Measurements from ENCODE around the gene KIAA0825.

KIAA0825 gene

DNA sequence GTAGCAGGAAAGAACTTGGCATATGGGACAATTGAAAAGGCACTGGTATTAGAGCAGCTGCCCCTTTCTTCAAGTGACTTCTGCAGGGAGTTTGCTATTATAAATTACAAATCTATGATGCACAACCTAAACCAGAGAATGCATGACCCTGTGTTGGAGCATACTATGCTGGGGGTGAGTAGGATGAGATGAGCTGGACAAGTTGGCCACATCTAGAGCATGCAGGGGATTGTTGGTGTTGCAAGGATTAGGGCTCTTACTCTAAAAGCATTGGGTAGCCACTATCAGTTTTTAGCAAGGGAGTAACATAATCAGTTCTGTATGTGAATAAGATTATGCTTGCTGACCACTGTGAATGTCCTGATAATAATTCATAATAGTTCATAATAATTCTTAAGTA is 186.7 kb downstream of the KIAA0825 start:
- no peak for DNase-seq (ENCODE audit: low spot score)

DNA sequence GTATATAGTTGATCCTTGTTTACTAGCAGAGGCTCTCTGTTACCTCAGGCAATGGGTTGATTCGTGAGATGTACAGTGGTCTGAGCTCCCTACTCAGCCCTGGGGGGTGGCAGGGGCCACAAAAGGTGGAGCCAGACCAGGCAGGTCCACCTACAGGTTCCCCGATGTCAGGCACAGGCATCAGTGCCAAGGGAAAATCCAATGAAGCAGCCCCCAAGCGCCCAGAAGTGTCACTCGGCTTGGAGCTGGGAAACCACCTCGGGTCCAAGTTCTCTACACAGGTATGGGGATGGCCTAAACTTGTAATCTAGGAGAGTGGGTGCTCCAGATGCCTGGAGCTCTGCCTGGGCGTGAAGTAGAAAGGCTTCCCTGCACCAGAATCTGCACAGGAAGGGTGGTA is 188.8 kb downstream of the KIAA0825 start:
- no peak for DNase-seq (ENCODE audit: low spot score)

DNA sequence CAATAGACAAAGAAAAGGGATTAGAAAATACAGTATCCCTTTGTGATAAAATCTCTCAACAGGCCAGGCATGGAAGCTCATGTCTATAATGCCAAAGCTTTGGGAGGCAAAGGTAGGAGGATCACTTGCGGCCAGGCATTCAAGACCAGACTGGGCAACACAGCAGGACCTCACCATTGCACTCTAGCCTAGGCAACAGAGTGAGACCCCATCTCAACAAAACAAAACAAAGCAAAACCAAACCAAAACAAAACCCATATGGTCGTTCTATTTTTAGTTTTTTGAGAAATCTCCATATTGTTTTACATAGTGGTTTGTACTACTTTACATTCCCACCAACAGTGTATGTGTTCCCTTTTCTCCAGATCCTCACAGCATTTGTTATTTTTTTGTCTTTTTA is 193.0 kb downstream of the KIAA0825 start:
- no peak for DNase-seq (ENCODE audit: low spot score)

DNA sequence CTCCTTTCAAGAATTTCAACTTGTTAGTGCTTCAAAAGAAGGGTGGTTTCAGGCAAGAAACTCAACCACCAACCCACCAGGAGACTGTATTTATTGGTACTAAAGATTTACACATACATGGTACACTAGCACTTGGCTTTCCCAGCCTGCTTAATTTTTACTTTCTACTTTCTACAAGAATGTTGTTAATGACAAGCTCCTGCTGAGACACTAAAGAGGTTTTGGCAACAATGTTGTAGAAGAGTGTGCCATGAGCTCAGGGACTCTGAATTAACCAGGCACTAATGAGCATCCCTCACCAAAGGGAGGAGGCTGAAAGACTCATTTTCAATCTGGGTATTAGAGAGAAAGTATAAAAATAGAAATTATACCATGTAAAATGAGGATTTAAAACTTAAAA is 195.0 kb downstream of the KIAA0825 start:
- DNase-seq (ENCODE audit: low spot score): no peak

DNA sequence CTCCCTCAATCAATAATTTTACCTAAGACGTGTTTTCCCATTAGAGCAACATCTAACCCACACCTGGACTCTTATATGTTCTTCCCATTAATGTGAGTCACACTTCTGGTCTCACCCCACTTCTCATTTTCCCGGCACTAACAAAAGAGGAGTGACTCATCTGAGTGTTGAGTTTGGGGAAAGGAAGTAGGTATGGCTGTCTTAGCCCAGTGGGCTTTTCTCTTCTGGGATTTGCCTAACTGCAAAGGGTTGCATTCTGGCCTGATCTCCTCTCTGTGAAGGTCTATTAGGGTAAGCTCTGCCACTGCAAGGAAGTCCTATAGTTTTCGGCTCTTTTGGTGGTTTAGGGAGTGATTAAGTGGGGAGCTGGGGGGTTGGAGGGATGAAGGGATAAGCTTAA is 195.6 kb downstream of the KIAA0825 start:
- no peak for DNase-seq (ENCODE audit: low spot score)

DNA sequence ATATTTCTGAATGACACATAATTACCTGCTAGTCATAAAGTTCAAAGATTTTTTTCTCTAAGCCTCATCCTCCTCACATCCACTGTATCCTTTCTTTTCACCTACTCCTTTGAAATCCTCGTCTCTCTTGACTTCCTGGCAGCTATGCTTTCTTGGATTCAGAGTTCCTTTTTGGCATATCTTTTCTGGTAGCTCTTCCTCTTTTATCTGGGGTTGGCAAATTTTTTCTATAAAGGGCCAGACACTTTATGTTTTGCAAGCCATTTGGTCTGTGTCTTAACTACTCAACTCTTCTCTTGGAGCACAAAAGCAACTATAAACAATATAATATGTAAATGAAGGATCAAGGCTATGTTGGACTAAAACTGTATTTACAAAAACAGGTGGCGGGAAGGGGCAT is 197.5 kb downstream of the KIAA0825 start:
- no peak for DNase-seq (ENCODE audit: low spot score)

DNA sequence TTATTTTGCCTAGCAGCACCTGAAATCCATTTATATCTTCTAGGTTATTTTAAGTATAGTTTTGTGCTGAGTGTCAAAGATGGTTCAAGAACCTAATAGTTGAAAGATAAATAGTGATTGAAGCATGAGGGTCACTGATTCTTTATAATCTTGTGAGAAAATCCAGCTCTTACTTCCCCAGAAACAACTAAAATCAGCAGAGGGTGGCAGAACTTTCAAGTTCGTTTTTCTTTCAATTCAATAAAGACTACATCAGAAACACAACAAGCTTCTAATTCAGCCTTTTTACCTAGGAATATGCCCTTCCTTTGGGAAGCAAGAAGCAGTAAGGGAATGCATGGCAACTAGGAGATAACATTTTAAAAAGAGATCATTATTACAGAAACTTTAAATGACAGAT is 202.6 kb downstream of the KIAA0825 start:
- no peak for DNase-seq (ENCODE audit: low spot score)

DNA sequence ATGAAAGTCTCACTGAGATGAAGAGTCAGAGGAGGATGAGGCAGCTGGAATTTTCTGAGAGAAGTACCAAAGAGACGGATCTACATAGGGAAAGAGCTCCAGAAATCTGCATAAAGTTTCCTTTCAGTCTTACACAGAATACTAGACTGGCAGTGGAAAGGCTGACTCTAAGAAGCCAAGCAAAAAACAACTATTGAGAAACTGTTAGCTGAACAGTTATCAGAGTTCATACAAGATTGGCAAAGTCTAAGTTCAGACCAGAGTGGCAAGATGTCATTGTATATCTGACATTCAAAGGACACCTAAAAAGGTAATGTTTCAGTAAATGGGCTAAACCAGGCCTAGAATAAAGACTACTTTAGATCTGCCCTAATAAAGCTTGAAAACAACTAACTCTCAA is 209.0 kb downstream of the KIAA0825 start:
- DNase-seq (ENCODE audit: low spot score): no peak

DNA sequence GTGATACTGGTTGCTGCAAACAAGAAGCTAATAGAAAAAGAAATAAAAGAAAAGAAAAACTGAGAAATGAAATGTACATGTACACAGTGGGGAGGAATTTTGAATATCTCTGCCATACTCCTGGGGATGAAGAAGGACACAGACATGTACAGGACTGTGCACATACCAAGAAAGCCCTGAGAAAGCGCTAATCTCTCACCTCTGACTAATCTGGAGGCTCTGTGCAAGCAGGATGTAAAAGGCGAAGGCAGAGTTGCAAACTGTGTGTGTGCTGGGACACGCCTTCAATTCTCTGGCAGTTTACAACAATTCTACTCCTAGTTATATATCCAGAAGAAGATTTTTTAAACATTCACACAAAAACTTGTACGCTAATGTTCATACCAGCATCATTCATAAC is 211.4 kb downstream of the KIAA0825 start:
- DNase-seq (ENCODE audit: low spot score): no peak

DNA sequence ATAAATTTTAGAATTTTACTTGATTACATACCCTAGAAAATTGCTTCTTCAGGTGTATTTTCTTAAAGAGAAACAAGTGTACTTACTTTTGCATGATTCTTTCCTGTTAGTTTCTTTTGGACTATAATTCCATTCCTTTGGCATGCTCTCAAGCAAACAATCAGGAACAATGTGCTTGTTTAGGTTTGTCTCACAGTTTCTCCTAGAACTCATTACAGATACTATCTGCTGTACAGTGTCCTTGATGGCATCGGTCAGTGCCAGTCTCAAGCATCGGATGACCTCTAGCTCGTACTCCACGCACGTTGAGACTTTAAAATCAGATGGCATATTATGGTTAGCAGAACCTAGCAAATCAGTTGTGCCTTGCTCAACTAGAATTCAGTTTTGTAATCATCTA is 214.9 kb downstream of the KIAA0825 start:
- no peak for DNase-seq (ENCODE audit: low spot score)

DNA sequence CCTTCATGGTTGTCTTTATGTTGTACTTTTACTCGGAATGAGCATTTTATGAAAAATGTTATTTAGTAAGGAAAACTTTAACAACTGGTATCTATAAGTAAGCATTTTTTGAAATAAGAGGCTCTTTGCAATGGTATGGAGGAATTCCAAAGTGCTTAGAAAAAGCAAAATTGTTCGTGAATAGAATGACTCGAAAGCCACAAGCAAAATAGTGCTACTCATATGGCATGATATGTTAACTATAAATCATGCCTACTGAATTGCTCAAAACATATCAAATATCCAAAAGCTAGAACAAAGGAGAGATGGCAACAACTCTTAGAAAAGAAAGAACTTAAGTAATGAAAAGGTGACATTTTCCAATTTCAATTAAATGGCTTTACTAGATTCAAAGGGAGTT is 216.3 kb downstream of the KIAA0825 start:
- no peak for DNase-seq (ENCODE audit: low spot score)

DNA sequence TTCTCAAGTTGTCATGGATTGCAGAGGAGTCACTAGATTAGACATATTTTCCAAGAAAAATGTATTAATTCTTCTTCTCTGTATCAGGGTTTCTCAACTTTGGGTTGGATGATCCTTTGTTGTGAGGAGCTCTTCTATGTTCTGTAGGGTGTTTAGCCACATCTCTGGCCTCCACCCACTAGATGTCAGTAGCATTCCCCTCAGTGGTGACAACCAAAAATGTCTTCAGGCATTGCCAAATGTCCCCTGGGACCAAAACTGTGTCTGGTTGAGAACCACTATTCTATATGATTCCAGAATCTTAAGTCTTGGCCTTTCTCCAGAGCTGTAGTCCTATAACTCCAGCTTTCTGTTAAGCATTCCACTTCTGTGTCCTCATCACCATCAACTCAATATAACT is 220.9 kb downstream of the KIAA0825 start:
- no peak for DNase-seq (ENCODE audit: low spot score)

DNA sequence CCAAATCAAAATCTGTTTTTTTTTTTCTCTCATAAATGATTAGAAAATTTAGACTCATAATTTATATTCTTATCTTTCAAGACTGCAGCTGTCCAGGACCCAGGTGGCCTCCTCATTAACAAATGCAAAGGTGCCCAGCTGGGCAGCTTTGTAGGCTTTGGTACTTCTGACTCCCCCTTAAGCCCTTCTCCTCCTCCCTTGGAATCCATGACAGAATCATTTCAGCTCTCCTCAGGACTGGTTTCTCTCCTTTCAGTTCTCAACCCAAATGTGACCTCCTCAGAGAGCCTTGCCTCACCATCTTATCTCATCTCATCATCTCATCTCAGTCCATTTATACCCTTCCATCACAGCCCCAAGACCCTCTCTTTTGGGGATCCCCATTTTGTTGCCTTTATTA is 221.7 kb downstream of the KIAA0825 start:
- DNase-seq (ENCODE audit: low spot score): no peak

DNA sequence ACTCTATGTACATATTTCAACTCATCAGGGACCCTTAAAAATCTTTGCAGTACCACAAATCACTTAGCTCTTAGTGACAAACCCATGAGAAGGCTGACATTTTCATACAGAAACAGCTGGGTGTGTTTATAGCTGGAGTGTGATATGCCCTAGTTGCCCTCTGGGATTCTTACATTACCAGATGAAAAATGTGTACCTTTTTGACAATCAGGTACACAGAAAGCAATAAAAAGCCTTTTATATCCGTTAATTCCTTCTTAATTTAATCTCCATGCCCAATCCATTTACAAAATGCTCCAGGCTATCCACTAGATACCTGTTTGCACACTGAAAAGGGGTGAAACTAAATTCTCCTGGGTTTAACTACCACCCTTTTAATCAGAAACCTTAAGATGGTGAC is 222.9 kb downstream of the KIAA0825 start:
- DNase-seq (ENCODE audit: low spot score): no peak

DNA sequence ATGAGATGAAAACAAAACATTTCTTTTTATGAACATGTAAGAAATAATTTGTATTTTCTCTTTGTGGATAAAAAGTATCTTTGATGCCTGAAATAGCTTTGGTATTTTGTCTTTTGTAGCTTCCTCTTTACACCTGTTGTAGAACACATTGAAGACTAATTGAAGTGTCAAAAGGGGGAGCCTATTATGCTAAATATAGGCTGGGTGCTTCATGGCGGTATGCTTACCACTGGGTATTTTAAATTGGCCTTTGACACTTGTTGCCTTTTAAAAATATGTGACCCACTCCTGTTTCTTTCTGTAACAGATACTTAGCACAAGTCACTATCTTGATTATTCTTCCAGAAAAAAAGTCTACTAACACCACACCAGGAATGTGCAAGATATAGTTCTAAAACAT is 226.4 kb downstream of the KIAA0825 start:
- no peak for DNase-seq (ENCODE audit: low spot score)

DNA sequence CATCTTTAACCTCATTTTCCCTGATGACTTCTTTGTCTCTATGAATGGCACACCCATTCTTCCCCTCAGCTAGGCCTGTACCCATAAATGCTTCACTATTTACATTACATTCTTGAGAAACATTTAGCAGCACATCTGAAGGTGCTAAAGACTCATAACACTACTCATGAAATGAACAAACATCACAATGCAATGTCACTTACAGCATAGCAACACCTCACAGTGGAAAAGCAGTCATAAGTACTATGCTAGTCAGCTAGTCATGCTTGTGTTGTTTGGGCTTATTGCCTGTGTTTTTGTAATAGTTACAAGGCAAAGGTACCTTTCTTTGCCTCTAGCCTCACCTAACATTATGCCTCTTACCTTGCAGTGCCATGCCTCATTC is 228.9 kb downstream of the KIAA0825 start:
- no peak for DNase-seq (ENCODE audit: low spot score)

DNA sequence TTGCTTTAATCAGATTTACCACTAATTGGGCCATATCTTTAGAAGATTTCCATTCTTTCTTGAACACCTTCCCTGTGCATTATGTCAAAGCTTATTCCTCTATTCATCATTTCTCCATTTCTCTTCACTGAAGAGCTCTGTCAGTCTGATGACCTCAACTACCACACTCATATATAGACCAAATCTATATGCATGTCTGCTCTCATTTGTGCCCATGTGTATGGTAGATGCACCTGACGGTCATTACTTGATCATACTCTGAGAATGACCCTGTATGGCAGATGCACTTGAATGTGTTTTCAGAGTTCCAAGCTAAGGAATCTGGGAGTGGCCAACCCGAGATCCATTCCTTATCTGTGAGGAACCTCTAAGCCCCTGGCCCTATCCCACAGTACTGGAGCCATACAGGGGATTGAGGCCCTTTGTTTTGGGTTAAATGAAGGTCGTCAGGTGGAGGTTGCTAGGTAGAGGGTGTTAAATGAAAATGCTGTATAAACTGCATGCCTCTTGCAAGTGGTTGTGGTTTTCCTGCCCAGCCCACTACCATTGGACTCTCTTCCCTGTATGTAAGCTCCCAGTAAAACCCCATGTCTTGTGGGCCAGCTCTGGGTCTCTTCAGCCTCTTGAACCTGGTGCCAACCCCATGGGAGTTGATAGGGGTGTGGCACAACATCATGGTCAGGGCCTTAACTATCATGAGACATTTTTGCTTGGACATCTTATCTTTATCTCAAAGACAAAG is 229.5 kb downstream of the KIAA0825 start:
- no peak for DNase-seq (ENCODE audit: low spot score)

DNA sequence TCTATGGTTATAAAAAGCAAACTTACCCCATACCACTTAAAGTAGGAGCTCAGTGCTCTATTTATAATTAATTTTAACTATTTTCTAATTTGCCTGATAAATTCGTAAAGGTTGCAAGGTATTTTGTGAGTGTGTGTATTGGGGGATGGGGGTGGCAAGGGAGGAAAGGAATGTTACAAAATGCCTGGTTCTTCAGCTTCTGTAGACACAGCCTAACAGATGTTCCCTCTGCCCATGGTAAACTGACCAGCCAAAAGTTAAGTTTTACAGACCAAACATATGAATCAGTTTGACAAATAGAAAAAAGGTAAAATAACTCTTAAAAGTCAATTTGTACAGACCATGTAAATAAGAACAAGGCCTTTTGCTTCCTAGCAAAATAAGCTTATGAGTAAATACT is 232.6 kb downstream of the KIAA0825 start:
- DNase-seq (ENCODE audit: low spot score): no peak

DNA sequence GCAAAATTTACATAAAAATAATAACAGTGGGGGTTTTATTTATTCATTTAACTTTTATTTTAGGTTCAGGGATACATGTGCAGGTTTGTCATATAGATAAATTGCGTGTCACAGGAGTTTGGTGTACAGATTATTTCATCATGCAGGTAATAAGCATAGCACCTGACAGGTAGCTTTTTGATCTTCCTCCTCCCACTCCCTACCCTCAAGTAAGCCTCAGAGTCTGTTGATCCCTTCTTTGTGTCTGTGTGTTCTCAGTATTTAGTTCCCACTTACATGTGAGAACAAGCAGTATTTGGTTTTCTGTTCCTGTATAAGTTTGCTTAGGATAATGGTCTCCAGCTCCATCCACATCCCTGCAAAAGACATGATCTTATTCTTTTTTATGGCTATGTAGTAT is 240.3 kb downstream of the KIAA0825 start:
- no peak for DNase-seq (ENCODE audit: low spot score)

DNA sequence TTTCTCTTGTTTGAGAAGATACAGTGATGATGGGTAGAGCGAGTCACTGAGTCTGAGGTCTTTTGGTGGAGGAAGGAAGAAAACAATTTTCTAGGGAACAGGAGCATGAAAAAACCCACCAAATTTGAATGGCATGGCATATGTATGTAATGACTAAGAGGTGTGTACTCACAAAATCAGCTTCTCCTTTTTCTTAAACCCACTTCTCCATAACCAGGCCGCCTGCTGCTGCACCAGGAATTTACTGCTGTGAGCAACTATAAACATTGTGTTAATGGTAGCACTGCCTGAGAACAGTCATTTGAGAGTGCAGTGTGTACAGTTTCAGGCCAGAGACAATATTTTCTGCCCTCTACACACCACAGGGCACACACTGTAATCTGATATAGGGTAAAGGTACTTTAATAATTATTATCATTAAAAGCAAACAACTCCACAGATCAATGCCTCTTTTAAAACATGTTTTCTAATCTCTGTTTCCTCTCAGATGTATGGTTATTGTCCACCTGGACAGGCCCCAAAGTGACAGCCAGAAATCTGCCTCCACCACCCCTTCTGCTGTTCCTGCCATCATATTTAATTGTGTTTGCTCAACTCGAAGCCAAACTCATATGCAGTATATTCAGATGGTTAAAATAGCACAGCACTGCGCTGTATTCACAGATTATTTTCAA is 241.6 kb downstream of the KIAA0825 start:
- no peak for DNase-seq (ENCODE audit: low spot score)

DNA sequence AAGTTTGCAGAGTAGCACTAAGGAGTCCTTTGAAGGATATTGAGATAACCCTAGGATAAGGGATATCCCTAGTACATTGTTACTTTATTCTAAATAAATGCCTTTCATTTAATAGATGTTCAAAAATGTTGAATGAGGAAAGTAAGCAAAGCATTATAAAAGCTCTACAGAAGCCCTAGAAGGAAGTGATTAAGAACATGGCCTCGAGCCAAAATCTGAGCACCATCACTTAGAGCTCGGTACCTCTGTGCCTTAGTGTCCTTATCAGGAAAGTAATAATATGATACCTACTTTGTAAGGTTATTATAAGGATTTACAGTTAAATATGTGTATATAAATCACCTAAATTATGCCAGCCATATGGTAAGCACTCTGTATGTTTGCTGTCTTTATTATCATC is 242.6 kb downstream of the KIAA0825 start:
- DNase-seq (ENCODE audit: low spot score): no peak

DNA sequence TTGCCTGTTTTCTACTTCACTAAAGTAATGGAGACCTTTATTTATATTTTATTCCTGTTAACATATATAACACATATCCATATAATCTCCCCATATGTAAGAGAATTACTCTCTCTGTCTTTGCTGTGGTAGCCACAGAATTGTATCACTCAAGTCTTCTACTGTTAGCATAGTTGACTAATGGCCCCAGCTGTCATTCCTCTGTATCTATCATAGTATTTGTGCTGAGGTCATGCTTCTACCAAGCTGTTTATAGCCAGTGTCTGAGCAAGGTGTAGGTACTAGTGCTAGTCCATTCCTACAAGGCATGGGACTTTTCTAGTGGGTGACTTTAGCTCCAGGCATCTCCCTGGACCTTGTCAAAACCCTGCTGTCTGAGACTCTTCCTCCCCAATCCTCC is 244.1 kb downstream of the KIAA0825 start:
- no peak for DNase-seq (ENCODE audit: low spot score)

DNA sequence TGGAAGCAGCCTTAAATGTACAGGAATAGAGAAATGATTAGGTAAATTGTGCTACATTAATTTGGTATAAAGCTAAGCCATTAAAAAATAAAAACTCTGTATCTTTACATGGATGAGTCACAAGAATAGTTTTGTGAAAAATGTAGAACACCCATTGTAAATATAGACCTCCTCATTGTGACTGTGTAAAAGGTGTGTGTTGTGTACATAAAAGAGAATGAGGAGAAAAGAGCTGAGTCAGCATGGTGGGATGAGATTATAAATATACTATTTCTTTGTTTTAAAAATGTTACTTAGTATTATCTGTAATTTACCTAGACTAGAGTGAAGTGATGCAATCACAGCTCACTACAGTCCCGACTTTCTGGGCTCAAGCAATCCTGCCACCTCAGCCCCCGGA is 250.5 kb downstream of the KIAA0825 start:
- DNase-seq (ENCODE audit: low spot score): no peak

DNA sequence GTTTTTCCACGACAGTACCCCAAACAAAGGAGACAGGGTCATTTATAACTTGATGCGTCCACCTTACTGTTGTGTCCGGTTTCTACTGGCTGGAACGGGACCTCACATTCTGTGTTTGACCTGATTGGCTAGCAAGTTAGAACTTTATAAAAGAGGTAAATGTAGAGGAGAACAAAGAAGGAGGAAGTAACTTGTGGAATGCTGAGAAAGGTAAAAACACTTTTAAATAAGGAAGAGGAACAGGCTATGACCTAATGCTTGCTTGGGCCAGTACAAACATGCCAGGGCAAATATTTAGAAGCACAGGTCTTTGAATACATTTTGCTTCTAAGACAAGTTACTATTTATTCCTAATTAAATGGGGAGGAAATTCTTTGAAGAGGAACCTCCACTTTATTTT is 251.6 kb downstream of the KIAA0825 start:
- no peak for DNase-seq (ENCODE audit: low spot score)

Data from hematopoietic multipotent progenitor cell treated with erythropoietin and hydrocortisone succinate and interleukin-3 and kit ligand, for 15 days (in vitro differentiated cells).